ENCODE data around the gene FAM117A.

DNA sequence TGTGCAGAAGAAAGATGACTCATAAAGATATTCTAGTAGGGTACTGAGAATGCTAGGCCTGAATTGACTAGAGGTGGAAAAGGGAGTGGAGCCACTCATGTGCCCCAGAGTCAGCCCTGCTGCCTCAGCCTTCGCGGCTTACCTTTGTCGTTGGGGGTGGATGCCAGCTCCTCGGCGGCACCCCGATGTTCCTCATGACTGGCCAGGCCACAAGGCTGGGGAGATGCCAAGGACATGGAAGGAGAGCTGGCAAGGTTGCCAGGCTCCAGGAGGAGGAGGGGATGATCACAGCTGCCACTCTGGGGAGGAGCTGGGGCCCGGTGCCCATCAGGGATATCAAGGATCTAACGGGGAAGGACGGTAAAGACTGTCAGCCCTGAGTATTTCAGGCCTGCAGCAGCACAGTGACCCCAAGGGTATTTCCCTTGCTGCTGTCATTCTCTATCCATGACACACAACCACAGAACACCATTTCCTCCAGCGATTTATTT lies 46.5 kb downstream of the FAM117A start:
- TF ChIP-seq, protein P1, sequence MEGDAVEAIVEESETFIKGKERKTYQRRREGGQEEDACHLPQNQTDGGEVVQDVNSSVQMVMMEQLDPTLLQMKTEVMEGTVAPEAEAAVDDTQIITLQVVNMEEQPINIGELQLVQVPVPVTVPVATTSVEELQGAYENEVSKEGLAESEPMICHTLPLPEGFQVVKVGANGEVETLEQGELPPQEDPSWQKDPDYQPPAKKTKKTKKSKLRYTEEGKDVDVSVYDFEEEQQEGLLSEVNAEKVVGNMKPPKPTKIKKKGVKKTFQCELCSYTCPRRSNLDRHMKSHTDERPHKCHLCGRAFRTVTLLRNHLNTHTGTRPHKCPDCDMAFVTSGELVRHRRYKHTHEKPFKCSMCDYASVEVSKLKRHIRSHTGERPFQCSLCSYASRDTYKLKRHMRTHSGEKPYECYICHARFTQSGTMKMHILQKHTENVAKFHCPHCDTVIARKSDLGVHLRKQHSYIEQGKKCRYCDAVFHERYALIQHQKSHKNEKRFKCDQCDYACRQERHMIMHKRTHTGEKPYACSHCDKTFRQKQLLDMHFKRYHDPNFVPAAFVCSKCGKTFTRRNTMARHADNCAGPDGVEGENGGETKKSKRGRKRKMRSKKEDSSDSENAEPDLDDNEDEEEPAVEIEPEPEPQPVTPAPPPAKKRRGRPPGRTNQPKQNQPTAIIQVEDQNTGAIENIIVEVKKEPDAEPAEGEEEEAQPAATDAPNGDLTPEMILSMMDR (IDR thresholded peaks at IDR 0.05), result no peak
- TF ChIP-seq KDM5A (IDR thresholded peaks at IDR 0.05) (no peak), ESRRA (IDR thresholded peaks at IDR 0.05; ENCODE audit: borderline replicate concordance, low read length) (no peak), NFE2L2 (conservative IDR thresholded peaks at IDR 0.05; ENCODE audit: low read length) (no peak), KDM1A (IDR thresholded peaks at IDR 0.05; ENCODE audit: low read depth) (no peak), POLR2A (IDR thresholded peaks at IDR 0.05; ENCODE audit: low read length) (no peak), ZFP36 (IDR thresholded peaks at IDR 0.05; ENCODE audit: borderline replicate concordance, partially characterized antibody) (no peak), NPAS2 (CRISPR knock-in tag; IDR thresholded peaks at IDR 0.05; ENCODE audit: borderline replicate concordance) (no peak)
